Mesenteric fat pad (tissue), 1 donor: ENCODE data around the gene LOXHD1. TPM values are rescaled to one million over a fixed set of nuclear protein-coding genes. Genes with fewer than 3 reads are reported as not detected.

Experiments
- DNase-seq: peaks from one replicate; pipeline ENCODE4 v3.0.0-alpha.2; 2020; ENCODE audit warnings: low spot score
- long read RNA-seq: library from polyadenylated mRNA; unstranded; transcript quantifications from one replicate; pipeline ENCODE4 v2.0.0, GENCODE V29; 2020
- total RNA-seq: library from RNA; stranded (reverse); fragmentation: NEBNext Ultra II Directional; extraction: Animal tissue kit (Norgen Biotek cat#: 25700); gene quantifications from one replicate; pipeline ENCODE4 v1.2.1, GENCODE V29; 2021
- donor health status: DM: yes; HTN: yes; CAD: no.

The LOXHD1 gene
- total RNA-seq: 2.3 TPM
- long read RNA-seq, partial matches to known transcripts: 0 of 2 reads
- long read RNA-seq, other reads (novel, unspliced or antisense): 2 of 2 reads

- no peak for DNase-seq
Measured at GRCh38 chr18:46657115-46657955, at the start of gene LOXHD1. LOXHD1 (minus strand) TSS chr18:46657220; CDS start chr18:46657033, 187 bp downstream.

- DNase-seq: no peak
Measured at GRCh38 chr18:46705521-46705920, 48.5 kb upstream of the LOXHD1 start.

- DNase-seq: no peak
Measured at GRCh38 chr18:46704816-46705215, 47.8 kb upstream of the LOXHD1 start.

DNA sequence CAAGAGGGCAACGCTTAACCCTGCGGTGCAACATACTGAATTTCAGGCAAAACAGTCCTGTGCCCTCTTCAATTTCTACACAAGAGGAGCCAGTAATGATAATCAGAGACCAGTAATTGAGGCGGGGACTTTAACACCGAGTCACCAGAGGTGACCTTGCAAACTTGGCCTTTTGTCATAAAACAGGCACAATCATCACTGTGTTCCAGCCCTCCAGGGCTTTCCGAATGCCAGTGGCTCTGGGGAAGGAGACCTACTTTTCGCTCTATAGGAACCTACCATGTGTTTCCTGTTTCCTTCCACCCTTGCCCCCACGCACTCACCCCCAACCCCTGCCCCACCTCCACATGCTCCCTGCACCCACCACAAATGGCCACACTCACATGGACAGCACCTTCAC lies 47.2 kb upstream of the LOXHD1 start:
- no peak for DNase-seq

GRCh38 chr18:46702471-46702870 lies 45.5 kb upstream of the LOXHD1 start:
- DNase-seq: no peak

- no peak for DNase-seq
Measured at GRCh38 chr18:46700066-46700824, 43.2 kb upstream of the LOXHD1 start.

DNA sequence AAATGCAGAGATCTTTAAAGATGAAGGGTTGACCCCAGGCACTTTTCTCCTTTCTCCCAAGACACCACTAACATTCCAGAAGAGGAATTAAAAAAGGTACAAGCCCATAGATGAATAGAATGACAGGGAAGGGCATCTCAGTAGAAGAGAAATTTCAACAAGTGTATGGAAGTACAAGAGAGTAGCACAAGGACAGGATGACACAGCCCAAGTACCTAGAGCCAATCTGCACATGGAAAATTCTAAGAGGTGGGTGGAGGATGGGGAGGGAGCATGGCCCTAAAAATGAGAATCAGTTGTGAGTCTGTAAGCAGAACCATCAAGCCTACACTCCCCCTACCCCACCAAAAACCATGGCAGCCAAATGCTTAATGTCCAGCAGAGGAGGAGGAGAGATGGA lies 39.7 kb upstream of the LOXHD1 start:
- no peak for DNase-seq

DNA sequence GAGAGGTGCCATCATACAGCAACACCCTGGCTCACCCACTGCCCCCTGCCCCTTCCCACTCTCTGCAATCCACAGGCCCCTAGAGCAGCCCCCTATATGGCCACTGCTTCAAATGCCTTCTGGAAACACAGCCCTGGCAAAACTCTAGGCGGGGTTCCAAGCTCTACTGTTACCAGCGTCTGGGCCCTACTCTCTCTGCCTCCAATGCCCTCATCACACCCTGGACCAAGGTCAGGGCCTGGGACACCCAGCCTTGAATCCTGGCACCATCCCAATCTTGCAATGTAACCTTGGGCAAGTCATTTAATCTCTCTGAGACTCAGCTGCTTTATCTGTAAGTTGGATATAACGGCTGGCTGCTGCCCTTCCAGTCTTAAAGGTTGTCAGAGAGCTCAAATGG lies 39.2 kb upstream of the LOXHD1 start:
- DNase-seq: no peak

DNA sequence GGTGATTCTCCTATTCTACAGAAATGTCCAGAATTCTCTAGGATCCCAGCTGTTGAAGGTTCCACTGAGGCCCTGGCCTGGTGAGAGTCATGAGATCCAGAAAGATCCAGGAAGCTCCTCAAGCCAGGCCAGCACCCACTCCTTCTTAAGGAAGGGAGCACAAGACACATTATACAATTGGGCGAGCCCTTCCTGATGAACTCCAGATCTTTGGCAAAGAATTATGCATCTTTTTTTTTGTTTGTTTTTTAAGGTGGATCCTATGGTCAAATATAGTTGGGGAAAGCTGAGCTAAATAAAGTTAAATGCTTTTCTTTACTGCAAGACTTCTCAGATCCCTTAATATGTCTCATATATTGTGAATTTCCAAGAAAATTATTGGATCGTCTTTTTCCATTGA lies 37.0 kb upstream of the LOXHD1 start:
- DNase-seq: no peak

GRCh38 chr18:46688853-46689525 lies 32.0 kb upstream of the LOXHD1 start:
- DNase-seq: no peak

- DNase-seq: no peak
Measured at GRCh38 chr18:46686186-46686585, 29.2 kb upstream of the LOXHD1 start.

DNA sequence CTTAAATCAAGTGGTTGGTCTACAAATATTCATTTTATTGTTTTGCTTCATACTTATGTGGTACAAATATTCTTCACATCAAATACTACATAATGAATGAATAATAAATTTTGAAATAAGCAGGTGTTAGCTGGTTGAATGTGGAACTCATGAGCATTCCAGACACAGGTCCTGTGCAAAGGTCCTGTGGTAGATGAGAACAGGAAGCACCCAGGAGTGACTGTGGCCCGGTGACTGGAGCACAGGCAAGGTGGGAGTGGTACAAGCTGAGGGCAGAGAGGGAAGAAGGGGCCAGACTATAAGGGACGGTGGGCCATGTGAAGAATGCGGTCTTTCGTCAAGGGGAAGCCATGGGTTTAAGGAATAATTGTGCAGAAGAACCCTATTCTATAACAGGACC lies 26.2 kb upstream of the LOXHD1 start:
- DNase-seq: no peak

DNA sequence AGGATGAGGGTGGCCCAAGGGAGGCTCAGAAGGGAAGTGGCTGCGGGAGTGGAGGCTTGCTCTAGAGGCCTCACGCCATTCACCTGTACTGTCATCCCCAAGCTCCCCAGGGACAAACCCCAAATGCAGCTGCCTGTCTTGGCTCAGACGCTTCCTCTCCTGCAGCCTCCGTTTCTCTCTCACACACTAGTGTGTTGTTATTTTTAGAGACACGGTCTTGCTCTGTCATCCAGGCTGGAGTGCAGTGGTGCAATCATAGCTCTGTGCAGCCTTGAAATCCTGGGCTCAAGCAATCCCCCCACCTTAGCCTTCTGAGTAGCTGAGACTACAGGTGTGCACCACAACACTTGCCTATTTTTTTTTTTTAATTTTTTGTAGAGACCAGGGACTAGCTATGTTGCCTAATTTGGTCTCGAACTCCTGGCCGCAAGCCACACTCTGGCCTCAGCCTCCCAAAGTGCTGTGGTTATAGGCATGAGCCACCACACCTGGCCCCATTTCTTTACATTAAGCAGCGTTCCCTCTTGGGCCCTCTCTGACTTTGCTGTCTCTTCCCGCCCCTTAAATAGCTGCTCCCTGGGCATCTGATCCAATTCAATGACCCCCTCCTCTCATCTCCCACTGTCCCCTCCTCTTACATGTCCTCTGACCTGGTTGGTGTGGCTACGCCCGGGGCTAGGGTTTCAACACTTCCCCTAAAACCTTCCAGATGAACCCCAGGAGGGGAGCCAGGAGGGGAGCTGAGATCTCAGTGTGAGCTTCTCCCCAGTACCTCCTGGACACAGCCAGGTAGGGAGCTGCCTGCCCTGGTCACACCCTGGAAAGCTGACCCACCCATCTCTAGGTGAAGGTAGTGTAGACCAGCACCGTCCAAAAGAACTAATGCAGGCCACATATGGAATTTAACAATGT lies 24.0 kb upstream of the LOXHD1 start:
- DNase-seq: no peak

DNA sequence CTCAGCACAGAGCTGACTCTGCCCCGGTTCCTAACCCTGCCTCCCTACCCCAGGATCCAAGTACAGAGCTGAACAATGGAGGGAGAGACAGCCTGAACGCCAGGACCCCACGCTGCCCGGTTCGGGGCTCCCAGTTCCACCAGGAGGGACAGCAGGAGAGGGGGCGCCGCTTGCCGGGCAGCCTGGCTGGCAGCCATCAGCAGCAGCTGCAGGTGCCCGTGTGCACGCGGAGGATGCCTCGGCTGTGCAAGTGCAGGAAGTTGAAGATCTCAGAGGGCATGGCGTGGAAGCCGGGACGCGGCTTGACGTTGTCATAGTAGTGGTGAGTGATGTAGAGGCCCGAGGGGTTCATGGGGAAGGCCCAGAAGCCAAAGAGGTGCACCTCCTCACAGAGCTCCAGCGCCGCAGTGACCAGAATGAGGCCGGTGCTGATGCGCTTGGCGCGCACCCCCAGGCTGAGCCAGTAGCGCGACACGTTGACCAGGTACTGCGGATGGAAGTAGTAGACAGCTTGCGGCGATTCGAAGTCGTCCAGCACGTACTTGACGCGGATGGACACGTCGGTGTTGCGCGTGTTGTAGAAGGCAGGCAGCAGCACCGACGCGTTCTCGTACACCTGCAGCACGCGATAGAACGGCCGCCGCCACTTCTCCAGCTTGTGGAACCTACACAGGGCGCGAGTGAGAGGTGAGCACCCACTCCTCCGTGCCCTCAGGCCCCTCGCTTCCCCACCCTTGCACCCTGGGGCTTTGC lies 23.0 kb upstream of the LOXHD1 start:
- no peak for DNase-seq

DNA sequence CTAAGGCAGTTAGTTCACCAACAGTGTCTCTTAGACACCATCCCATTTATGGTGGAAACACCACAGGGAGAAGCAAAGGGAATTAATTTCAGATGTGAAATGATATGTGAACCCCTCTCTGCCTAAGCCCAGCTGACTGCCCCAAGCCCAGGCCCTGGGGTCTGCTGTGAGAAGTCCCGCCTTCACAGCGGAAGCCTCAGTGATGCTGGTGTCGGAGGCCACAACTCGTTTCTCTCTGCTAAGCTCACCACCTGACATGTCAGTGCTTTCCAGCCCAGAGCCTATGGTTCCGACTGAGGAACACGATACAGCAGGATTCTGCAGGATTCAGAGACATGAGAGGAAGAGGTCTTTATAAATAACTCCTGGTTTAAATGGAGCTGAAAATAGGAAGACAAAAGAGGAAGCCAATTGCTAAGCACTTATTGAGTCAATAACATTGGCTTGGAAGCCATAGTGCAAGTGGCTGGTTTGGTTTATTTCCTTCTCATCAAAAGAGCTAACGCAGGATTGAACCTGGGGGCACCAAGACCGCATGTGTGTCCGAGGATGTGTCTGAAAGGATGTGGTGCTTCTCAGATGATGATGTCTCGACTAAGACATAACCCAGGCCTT lies 21.9 kb upstream of the LOXHD1 start:
- DNase-seq: no peak

DNA sequence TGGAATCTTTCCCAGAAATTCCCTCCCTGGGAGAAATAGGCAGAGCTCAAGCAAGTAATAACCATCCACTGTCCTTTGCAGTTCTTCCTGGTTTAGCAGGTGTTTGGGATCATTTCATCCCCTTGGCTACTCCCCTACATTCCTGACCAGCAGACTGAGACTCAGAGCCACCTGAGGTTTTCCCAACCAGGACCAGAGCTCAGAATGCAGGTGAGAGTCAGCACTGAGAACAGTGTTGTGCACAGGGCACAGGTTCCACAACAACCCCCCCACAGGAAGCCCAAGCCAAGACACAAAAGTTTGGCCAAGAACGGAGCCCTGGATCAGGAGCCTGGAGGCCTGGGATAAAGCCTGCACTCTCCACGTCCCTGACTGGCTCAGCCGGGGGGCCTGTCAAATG lies 21.0 kb upstream of the LOXHD1 start:
- DNase-seq: no peak

DNA sequence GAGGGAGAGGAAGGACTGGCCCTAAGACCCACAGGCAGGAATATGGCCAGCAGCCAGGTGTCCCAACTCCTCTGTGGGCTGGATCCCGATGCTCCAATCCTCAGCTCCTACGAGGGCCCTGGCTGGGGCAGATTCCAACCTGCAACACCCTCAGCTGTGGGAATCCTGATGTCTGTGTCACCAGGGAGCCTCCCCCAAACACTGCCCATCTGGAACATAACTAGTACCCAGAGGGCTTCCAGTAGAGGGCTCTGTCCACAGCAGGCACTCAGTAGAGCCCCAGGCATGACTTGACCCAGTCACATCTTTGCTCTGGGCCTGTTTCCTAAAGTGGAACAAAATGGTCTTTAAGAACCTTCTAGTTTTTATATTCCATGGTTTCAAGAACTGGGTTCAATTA lies 20.6 kb upstream of the LOXHD1 start:
- no peak for DNase-seq

DNA sequence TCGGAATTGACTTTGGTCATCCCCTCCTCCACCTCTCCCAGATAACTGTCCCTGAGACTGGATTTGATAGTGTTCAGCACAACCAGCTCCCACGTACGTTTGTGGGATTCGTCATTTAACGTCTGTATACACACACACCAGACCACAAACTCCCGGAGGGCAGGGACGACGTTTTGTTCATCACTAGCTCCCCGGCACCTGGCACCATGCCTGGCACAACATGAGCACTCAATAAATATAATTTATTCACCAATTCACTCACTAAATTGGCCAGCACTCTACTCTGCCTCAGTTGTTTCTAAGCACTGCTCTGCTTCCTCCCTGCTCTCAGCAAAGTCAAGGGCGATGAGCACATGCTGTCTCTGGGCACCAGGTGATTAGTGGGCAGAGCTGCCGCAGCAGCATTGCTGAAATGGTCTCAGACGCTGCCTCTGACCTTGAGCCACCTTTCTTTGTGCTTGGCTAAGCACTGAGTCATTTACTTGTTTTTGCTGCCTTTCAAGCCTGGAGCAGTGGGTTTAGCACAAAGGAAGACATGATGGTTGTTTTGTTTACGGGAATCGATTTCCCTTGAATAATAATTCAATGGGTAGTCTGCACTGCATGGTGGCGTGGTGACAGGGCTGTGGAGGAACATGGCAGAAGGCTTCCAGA lies 19.3 kb upstream of the LOXHD1 start:
- no peak for DNase-seq

GRCh38 chr18:46675112-46675511 lies 18.1 kb upstream of the LOXHD1 start:
- no peak for DNase-seq
